Measurements from ENCODE around the gene MYLK. TPM values are rescaled to one million over a fixed set of nuclear protein-coding genes. Genes with fewer than 3 reads are reported as not detected.

The MYLK gene
- total and polyA plus RNA-seq, 7 donors, result 3.2 to 13.7 (median 5.8) TPM

DNA sequence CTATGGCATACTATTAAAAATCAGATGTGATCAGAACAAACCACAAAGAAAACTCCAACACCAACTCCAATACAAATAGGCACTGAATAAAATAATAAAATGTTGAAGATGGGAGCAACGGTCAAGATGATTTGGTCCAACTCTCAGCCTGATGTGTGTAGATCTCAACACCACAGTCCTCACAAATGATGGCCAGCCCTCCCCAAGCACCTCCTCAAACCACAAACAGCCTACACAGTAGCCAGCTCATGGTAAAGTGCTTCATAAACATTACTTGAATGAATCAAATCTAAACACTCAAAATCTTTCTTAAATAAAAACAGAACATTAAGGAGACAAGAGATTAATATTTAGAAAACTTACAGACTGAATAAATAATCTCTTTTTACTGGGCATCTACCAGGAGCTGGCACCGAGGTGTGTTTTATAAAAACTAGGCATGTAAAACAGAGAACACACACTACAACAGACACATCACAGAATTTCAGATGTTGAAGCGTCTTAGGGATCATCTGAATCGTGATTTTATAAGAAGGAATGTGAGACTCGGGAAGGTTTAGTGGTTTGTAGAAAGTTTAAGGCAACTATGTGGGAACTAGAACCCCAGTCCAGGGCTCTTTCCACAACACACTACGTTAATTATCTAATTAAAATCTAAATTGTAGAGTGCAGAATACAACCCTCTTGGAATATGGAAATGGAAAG, 102.4 kb downstream of the MYLK start:
- H3K27me3 ChIP-seq (ENCODE audit: insufficient read depth in 3 of 3, low read length in 2 of 3), result no peaks in the 10 kb centered on the region
- 91 to 95% (median 94%) methylated on average over 6 of the region's 6 CpGs for WGBS, 3 donors
- H3K36me3 ChIP-seq (ENCODE audit: insufficient read depth in 1 of 2, low read depth in 1 of 2), result no peaks in the 10 kb centered on the region
- intact Hi-C loops (cut with DNase I), result no loop called here
- DNase-seq (no peak), ATAC-seq (no peak)
- H3K27ac ChIP-seq, result no peak overlapping the region
- no peak overlapping the region for H3K4me3 ChIP-seq
- TF ChIP-seq, protein P1, sequence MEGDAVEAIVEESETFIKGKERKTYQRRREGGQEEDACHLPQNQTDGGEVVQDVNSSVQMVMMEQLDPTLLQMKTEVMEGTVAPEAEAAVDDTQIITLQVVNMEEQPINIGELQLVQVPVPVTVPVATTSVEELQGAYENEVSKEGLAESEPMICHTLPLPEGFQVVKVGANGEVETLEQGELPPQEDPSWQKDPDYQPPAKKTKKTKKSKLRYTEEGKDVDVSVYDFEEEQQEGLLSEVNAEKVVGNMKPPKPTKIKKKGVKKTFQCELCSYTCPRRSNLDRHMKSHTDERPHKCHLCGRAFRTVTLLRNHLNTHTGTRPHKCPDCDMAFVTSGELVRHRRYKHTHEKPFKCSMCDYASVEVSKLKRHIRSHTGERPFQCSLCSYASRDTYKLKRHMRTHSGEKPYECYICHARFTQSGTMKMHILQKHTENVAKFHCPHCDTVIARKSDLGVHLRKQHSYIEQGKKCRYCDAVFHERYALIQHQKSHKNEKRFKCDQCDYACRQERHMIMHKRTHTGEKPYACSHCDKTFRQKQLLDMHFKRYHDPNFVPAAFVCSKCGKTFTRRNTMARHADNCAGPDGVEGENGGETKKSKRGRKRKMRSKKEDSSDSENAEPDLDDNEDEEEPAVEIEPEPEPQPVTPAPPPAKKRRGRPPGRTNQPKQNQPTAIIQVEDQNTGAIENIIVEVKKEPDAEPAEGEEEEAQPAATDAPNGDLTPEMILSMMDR (IDR thresholded peaks at IDR 0.05), result no peak
- H3K4me1 ChIP-seq, result no peaks in the 10 kb centered on the region
- H3K9me3 ChIP-seq, result no peaks in the 10 kb centered on the region

DNA sequence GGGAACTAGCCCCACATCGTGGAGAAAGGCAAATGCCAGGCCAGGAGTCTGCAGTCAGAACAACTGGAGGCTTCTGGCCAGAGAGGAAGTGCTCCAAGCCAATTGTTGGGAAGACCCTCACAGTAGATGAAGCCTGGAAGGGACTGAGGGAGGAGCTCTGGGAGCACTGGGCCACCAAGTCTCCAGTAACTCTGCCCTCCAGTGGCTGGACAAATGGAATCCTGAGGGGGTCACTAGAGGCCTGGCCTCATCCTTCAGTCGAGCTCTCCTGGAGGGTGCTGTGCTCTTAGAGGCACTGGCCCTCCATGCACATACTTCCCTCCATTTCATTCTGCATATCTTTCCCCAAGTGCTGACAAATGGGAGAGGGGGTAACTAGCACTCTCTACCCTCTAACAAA, 103.0 kb downstream of the MYLK start:
- WGBS, 3 donors, result 49 to 54% (median 54%) methylated on average over 2 of the region's 2 CpGs
- no peaks in the 10 kb centered on the region for H3K9me3 ChIP-seq
- no peaks in the 10 kb centered on the region for H3K27me3 ChIP-seq (ENCODE audit: insufficient read depth in 3 of 3, low read length in 2 of 3)
- intact Hi-C loops (cut with DNase I), result no loop called here
- TF ChIP-seq, protein P1 (IDR thresholded peaks at IDR 0.05), result no peak
- ATAC-seq (no peak), DNase-seq (no peak)
- no peaks in the 10 kb centered on the region for H3K4me1 ChIP-seq
- no peak overlapping the region for H3K4me3 ChIP-seq
- H3K36me3 ChIP-seq (ENCODE audit: insufficient read depth in 1 of 2, low read depth in 1 of 2), result no peaks in the 10 kb centered on the region
- H3K27ac ChIP-seq, result no peak overlapping the region

DNA sequence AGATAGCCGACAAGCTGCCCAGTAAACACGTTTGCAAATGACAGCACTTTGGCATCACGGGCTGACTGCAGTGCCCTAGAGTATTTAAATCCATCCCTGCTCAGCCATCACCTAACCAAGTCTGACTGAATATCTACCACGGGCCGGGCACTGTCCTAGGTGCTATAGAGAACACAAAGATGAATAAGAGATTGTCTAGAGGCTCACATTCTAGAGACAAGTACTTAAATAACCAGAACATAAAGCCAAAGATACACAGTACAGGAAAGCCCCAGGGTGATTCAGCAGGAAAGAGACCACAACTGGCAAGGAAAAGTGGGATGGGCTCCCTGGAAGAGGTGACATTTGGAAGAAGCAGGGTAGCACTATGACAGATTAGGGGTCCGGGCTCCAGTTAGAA, 103.5 kb downstream of the MYLK start:
- WGBS, 3 donors, result 78 to 83% (median 83%) methylated on average over 6 of the region's 6 CpGs
- TF ChIP-seq, protein P1 (IDR thresholded peaks at IDR 0.05), result no peak

DNA sequence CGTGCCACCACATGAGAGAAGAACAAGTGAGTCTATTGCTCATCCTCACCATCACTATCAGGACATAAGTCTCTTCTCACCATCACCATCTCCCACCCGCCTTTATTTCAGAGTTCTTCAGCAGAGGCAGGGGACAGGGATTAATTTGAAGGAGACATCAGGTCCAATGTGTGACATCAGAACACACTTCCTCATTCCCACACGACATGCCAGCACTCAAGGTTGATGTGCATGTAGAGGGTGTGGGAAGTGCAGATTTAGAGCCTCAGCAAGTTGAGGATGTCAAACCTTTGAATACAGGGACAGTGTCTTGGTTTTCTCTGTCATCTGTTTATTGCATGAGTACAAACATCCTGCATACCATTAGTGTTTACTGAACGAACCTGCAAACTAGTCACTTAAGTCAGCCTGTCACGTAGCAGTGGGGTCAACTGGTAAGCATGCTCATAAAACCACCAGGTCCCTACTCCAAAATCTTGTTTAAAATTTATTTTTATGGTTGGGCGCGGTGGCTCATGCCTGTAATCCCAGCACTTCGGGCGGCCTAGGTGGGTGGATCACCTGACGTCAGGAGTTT, 104.4 kb downstream of the MYLK start:
- Histone ChIP-seq H3K4me1 (no peaks in the 10 kb centered on the region), H3K27me3 (ENCODE audit: insufficient read depth in 3 of 3, low read length in 2 of 3) (no peaks in the 10 kb centered on the region), H3K4me3 (no peak overlapping the region), H3K27ac (no peak overlapping the region), H3K9me3 (no peaks in the 10 kb centered on the region), H3K36me3 (ENCODE audit: insufficient read depth in 1 of 2, low read depth in 1 of 2) (no peaks in the 10 kb centered on the region)
- ATAC-seq (no peak), DNase-seq (no peak)
- TF ChIP-seq, protein P1 (IDR thresholded peaks at IDR 0.05), result no peak
- 79 to 82% (median 80%) methylated on average over 10 of the region's 10 CpGs for WGBS, 3 donors
- intact Hi-C loops (cut with DNase I), result no loop called here

More for the DNA sequence above, 103.5 kb downstream of the MYLK start:
- Histone ChIP-seq H3K4me1 (no peaks in the 10 kb centered on the region), H3K27ac (no peak overlapping the region), H3K27me3 (ENCODE audit: insufficient read depth in 3 of 3, low read length in 2 of 3) (no peaks in the 10 kb centered on the region), H3K36me3 (ENCODE audit: insufficient read depth in 1 of 2, low read depth in 1 of 2) (no peaks in the 10 kb centered on the region), H3K4me3 (no peak overlapping the region), H3K9me3 (no peaks in the 10 kb centered on the region)
- intact Hi-C loops (cut with DNase I), result no loop called here
- no peak for DNase-seq
- no peak for ATAC-seq
